ENCODE measurements around the gene ASPA.

The ASPA gene

DNA sequence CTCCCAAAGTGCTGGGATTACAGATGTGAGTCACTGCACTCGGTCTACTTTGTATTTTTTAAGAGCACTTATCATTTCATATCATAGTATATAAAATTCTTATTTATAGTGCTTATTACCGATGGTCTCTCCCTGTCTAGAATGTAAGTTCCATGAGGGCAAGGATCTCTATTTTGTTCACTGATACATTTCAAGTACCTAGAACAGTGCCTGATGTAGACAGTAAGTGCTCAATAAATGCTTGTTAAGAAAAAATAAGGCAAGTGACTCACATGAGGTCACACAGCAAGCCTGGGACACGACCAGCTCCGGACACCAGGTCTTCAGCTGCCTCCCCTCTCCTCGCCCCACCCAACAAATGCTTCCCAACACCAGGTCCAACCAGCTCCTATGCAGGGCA lies 58.0 kb downstream of the ASPA start:
- H3K36me3 ChIP-seq (ENCODE audit: control insufficient read depth, insufficient read depth, low read length), result no peaks in the 10 kb centered on the region
- WGBS, 2 experiments (ENCODE audit: insufficient coverage in 2 of 2), result 88 to 90% methylated on average over 2 to 4 of the region's 5 CpGs
- peaks cover 22% of the 10 kb centered on the region for H3K4me1 ChIP-seq (ENCODE audit: control insufficient read depth, insufficient read depth, low read length, poor library complexity, severe bottlenecking)
- no peak overlapping the region for H3K4me3 ChIP-seq (ENCODE audit: extremely low read depth, insufficient read depth, low read length, poor library complexity, severe bottlenecking)
- no peaks in the 10 kb centered on the region for H3K9me3 ChIP-seq (ENCODE audit: control insufficient read depth, low read length)
- H3K27ac ChIP-seq (ENCODE audit: low read depth, low read length, severe bottlenecking), result no peak overlapping the region

DNA sequence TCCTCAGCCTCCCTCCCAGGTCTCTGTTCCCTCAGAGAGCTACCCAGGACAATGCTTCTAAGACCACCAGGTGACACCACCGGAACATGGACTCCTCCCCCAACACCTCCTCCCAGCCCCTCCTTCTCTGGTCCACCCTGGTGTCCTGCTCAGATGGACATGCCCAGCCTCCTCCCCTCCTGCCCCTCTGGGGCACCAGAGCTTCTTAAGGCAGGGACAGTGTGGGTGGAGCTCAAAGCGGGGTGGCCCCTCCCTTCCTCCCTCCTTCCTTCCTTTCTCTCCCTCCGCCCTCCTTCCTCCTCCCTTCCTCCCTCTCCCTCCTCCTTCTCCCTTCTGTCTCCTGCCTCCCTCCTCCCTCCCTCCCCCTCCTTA lies 59.1 kb downstream of the ASPA start:
- Histone ChIP-seq H3K27ac (ENCODE audit: low read depth, low read length, severe bottlenecking) (no peak overlapping the region), H3K4me3 (ENCODE audit: extremely low read depth, insufficient read depth, low read length, poor library complexity, severe bottlenecking) (no peak overlapping the region), H3K4me1 (ENCODE audit: control insufficient read depth, insufficient read depth, low read length, poor library complexity, severe bottlenecking) (peaks cover 15% of the 10 kb centered on the region), H3K9me3 (ENCODE audit: control insufficient read depth, low read length) (no peaks in the 10 kb centered on the region), H3K36me3 (ENCODE audit: control insufficient read depth, insufficient read depth, low read length) (no peaks in the 10 kb centered on the region)
- WGBS, 2 experiments (ENCODE audit: insufficient coverage in 2 of 2), result 61 to 66% methylated on average over 2 to 3 of the region's 3 CpGs

DNA sequence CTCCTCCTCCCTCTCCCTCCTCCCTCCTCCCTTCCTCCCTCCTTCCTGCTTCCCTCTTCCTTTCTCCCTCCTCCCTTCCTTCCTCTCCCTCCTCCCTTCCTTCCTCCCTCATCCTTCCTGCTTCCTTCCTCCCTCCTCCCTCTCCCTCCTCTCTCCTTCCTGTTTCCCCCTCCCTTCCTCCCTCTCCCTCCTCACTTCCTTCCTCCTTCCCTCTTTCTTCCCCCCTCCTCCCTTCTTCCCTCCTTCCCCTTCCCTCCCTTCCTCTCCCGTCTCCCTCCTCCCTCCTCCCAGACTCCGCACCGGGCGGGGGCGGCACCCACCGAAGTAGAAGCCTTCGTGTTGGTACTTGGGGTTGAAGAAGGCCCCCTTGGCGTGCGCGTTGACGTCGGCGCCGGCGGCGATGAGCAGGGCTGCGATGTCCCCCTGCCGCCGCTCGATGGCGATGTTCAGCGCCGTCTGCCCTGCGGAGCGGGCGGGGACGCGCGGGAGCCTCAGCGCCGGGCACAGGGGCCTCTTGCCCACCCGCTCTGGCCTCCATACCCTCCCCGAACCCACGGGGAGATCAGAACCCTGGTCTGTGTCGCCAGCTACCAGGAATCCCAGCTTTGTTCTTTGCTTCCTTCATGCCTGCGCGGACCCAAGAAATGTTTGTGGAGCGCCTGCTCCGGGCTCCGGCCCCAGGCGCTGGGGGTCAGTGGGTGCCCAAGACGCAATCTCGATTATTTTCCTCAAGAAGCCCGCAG lies 59.6 kb downstream of the ASPA start:
- peak overlapping the region; percentile 16 for H3K27ac ChIP-seq (ENCODE audit: low read depth, low read length, severe bottlenecking)
- H3K4me3 ChIP-seq (ENCODE audit: extremely low read depth, insufficient read depth, low read length, poor library complexity, severe bottlenecking), result peak overlapping the region; percentile 18
- H3K4me1 ChIP-seq (ENCODE audit: control insufficient read depth, insufficient read depth, low read length, poor library complexity, severe bottlenecking), result peaks cover 10% of the 10 kb centered on the region
- WGBS, 2 experiments (ENCODE audit: insufficient coverage in 2 of 2), result 13 to 23% methylated on average over 33 of the region's 44 CpGs
- no peaks in the 10 kb centered on the region for H3K36me3 ChIP-seq (ENCODE audit: control insufficient read depth, insufficient read depth, low read length)
- no peaks in the 10 kb centered on the region for H3K9me3 ChIP-seq (ENCODE audit: control insufficient read depth, low read length)

DNA sequence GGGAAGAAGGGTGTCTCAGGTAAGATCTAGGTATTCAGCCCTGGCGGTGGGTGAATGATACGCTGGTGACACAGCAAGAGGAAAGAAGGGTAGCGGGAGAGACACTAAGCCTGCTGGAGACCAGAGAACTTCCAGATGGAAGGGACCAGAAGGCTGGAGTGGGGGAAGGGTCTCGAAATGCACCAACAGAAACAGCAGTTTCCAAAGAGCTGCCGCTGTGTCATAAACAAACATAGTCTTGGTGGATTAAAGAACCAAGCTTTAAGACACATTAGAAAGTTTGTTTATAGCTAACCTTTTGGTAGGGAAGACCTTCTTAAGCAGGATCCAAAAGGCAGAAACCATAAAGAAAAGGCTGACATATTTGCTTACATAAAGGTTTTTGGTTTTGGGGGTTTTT lies 60.9 kb downstream of the ASPA start:
- Histone ChIP-seq H3K9me3 (ENCODE audit: control insufficient read depth, low read length) (no peaks in the 10 kb centered on the region), H3K4me3 (ENCODE audit: extremely low read depth, insufficient read depth, low read length, poor library complexity, severe bottlenecking) (no peak overlapping the region), H3K4me1 (ENCODE audit: control insufficient read depth, insufficient read depth, low read length, poor library complexity, severe bottlenecking) (peaks cover 5% of the 10 kb centered on the region), H3K36me3 (ENCODE audit: control insufficient read depth, insufficient read depth, low read length) (no peaks in the 10 kb centered on the region), H3K27ac (ENCODE audit: low read depth, low read length, severe bottlenecking) (no peak overlapping the region)
- 90 to 93% methylated on average over 3 to 5 of the region's 5 CpGs for WGBS, 2 experiments (ENCODE audit: insufficient coverage in 2 of 2)

DNA sequence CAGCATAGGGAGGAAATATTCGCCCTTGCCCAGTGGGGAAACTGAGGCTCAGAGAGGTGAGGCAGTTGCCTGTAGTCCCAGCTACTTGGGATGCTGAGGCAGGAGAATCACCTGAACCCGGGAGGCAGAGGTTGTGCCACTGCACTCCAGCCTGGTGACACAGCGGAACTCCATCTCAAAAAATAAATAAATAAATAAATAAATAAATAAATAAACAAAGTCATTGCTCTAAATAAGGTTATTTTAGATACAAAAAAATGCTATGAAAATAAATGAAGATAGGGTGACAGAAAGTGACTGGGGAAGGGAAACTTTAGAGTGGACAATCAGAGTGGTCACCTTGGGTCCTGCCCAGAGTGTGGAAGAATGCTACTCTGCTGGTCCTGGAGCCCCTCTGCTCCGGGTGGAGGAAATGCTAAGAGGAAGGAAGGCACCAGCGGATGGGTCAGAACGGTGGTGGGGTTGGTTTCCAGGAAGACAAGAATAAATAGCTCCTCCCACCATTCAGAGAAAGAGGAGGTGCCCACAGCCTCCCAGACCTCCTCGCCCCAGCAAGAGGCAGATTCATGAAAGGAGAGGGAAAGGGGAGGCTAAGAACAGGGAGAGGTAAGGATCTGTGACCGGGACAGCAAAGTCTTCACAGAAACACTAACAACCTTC lies 64.2 kb downstream of the ASPA start:
- Histone ChIP-seq H3K4me1 (ENCODE audit: control insufficient read depth, insufficient read depth, low read length, poor library complexity, severe bottlenecking) (peaks cover 5% of the 10 kb centered on the region), H3K36me3 (ENCODE audit: control insufficient read depth, insufficient read depth, low read length) (no peaks in the 10 kb centered on the region), H3K9me3 (ENCODE audit: control insufficient read depth, low read length) (no peaks in the 10 kb centered on the region), H3K27ac (ENCODE audit: low read depth, low read length, severe bottlenecking) (no peak overlapping the region), H3K4me3 (ENCODE audit: extremely low read depth, insufficient read depth, low read length, poor library complexity, severe bottlenecking) (no peak overlapping the region)
- WGBS, 2 experiments (ENCODE audit: insufficient coverage in 2 of 2), result 93 to 100% methylated on average over 1 of the region's 8 CpGs

DNA sequence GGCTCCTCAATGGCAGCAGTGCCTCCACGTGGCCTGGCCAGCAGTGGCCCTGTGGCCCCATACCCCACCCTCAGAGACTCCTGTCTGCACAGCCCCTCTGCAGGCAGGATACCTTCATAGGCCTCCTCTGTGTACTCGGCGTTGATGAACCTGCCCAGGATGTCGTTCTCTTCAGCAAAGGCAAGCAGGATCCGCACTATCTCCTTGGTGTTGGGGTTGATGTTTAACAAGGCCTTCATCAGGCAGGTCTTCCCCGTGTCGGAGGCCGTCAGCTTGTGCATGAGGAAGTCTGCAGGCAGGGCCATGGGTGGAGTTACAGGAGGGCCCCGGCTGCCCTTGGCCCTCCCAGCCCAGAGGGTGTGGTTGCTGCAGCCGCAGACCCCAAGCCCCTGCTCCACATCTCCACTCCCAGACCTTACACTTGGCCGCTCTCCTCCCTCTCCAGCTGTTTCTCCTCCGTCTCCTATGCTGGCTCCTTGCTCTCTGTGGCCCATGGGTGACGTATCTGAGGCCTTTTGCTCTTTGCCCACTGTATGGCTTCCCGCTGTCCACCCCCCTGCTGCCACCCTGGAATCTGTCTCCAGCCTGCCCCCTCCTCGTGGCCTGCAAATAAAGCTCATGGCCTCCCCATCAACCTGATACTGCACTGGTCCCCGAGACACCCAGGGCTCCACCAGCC lies 66.8 kb downstream of the ASPA start:
- Histone ChIP-seq H3K36me3 (ENCODE audit: control insufficient read depth, insufficient read depth, low read length) (no peaks in the 10 kb centered on the region), H3K9me3 (ENCODE audit: control insufficient read depth, low read length) (no peaks in the 10 kb centered on the region), H3K27ac (ENCODE audit: low read depth, low read length, severe bottlenecking) (no peak overlapping the region), H3K4me3 (ENCODE audit: extremely low read depth, insufficient read depth, low read length, poor library complexity, severe bottlenecking) (no peak overlapping the region), H3K4me1 (ENCODE audit: control insufficient read depth, insufficient read depth, low read length, poor library complexity, severe bottlenecking) (no peaks in the 10 kb centered on the region)
- WGBS, 2 experiments (ENCODE audit: insufficient coverage in 2 of 2), result 92 to 93% methylated on average over 12 to 16 of the region's 16 CpGs

DNA sequence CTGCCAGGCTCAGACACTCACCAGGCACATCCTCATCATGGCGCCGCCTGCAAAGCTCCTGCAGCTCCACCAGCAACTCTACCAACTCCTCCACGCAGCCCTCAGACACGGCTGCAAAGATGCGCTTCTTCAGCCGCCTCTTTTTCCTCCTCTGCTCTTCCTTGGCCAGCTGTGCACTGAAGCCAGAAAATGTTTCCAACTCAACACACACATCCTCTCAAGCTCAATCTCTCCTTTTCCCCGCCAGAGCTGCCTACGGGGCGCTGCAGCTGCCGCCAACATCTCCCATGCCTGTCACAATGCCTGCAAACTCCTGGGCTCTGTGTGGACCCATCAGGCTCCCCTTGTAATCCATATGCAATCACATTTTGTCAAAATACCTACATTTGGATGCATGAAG lies 67.7 kb downstream of the ASPA start:
- Histone ChIP-seq H3K9me3 (ENCODE audit: control insufficient read depth, low read length) (no peaks in the 10 kb centered on the region), H3K27ac (ENCODE audit: low read depth, low read length, severe bottlenecking) (no peak overlapping the region), H3K4me3 (ENCODE audit: extremely low read depth, insufficient read depth, low read length, poor library complexity, severe bottlenecking) (no peak overlapping the region), H3K36me3 (ENCODE audit: control insufficient read depth, insufficient read depth, low read length) (no peaks in the 10 kb centered on the region), H3K4me1 (ENCODE audit: control insufficient read depth, insufficient read depth, low read length, poor library complexity, severe bottlenecking) (no peaks in the 10 kb centered on the region)
- WGBS, 2 experiments (ENCODE audit: insufficient coverage in 2 of 2), result 85 to 95% methylated on average over 6 to 10 of the region's 10 CpGs

DNA sequence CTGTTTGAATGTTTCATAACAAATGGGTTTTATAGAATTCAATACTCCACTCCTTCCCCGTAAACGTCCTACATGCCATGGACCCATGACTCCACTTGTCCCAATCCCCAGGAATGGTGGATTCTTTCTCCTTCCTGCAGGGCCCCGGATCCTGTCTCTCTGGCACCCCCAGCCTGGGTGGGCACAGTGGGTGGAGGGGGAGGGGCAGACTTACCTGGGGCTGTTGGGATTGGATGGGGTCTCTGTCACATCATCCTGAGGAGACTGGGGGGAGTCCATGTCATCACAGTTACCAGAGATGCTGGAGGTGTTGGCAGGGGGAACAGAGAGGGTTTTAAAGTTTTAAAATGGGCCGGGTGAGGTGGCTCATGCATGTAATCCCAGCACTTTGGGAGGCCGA lies 68.6 kb downstream of the ASPA start:
- H3K9me3 ChIP-seq (ENCODE audit: control insufficient read depth, low read length), result no peaks in the 10 kb centered on the region
- no peak overlapping the region for H3K4me3 ChIP-seq (ENCODE audit: extremely low read depth, insufficient read depth, low read length, poor library complexity, severe bottlenecking)
- H3K4me1 ChIP-seq (ENCODE audit: control insufficient read depth, insufficient read depth, low read length, poor library complexity, severe bottlenecking), result no peaks in the 10 kb centered on the region
- H3K27ac ChIP-seq (ENCODE audit: low read depth, low read length, severe bottlenecking), result no peak overlapping the region
- WGBS, 2 experiments (ENCODE audit: insufficient coverage in 2 of 2), result 89 to 90% methylated on average over 2 to 4 of the region's 5 CpGs
- H3K36me3 ChIP-seq (ENCODE audit: control insufficient read depth, insufficient read depth, low read length), result no peaks in the 10 kb centered on the region

DNA sequence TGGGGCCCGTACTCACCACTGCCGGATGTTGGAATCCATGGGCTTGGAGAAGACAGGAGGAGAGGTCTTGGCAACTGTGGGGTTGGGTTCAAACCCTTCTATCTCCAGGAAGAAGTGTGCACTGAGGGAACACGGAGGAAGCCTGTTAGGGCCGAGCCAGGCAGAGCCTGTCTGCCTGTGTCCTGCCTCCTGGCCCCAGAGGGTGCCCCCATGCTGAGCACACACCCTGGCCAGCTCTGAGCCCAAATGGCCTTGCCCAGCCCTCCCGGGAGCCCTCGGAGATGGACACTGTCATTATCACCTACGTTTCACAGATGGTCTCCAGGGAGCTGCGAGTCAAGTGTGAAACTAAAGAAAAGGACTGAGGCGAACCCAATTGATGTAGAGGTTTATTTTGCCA lies 69.4 kb downstream of the ASPA start:
- Histone ChIP-seq H3K4me3 (ENCODE audit: extremely low read depth, insufficient read depth, low read length, poor library complexity, severe bottlenecking) (no peak overlapping the region), H3K27ac (ENCODE audit: low read depth, low read length, severe bottlenecking) (no peak overlapping the region), H3K36me3 (ENCODE audit: control insufficient read depth, insufficient read depth, low read length) (no peaks in the 10 kb centered on the region), H3K9me3 (ENCODE audit: control insufficient read depth, low read length) (no peaks in the 10 kb centered on the region), H3K4me1 (ENCODE audit: control insufficient read depth, insufficient read depth, low read length, poor library complexity, severe bottlenecking) (no peaks in the 10 kb centered on the region)
- WGBS, 2 experiments (ENCODE audit: insufficient coverage in 2 of 2), result 71 to 81% methylated on average over 9 of the region's 9 CpGs

DNA sequence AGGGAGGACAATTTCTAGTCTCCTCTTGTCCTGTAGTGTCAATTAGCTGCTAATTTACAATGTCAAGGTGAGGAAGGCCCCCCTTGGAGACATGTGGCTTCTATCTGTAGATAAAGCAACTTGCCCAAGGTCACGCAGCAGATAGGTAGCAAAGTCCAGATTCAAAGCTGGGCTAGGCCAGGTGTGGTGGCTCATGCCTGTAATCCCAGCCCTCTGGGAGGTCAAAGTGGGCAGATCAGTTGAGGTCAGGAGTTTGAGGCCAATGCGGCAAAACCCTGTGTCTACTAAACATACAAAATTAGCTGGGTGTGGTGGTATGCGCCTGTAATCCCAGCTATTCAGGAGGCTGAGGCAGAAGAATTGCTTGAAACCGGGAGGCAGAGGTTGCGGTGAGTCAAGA lies 70.7 kb downstream of the ASPA start:
- Histone ChIP-seq H3K27ac (ENCODE audit: low read depth, low read length, severe bottlenecking) (no peak overlapping the region), H3K36me3 (ENCODE audit: control insufficient read depth, insufficient read depth, low read length) (no peaks in the 10 kb centered on the region), H3K9me3 (ENCODE audit: control insufficient read depth, low read length) (no peaks in the 10 kb centered on the region), H3K4me1 (ENCODE audit: control insufficient read depth, insufficient read depth, low read length, poor library complexity, severe bottlenecking) (no peaks in the 10 kb centered on the region), H3K4me3 (ENCODE audit: extremely low read depth, insufficient read depth, low read length, poor library complexity, severe bottlenecking) (no peak overlapping the region)
- 87 to 93% methylated on average over 2 to 4 of the region's 5 CpGs for WGBS, 2 experiments (ENCODE audit: insufficient coverage in 2 of 2)

DNA sequence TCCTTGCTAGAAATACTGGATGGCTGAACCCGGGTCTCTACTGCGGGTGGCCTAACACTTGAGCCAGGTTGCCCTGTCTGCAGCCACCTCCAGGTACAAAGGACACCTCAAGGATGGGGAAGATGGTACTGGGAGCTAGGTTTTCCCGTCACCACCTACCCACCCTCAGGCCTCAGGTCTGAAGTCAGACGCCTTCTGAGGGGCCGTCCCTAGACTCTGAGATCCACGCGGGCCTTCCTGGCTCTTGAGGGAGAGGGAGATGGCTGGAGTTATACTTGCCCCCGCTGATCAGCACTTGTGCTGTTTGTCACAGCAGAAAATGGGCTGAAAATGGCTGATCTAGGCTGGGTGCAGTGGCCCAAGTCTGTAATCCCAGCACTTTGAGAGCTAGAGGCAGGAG lies 71.2 kb downstream of the ASPA start:
- 92 to 100% methylated on average over 6 of the region's 8 CpGs for WGBS, 2 experiments (ENCODE audit: insufficient coverage in 2 of 2)
- H3K4me3 ChIP-seq (ENCODE audit: extremely low read depth, insufficient read depth, low read length, poor library complexity, severe bottlenecking), result no peak overlapping the region
- no peaks in the 10 kb centered on the region for H3K36me3 ChIP-seq (ENCODE audit: control insufficient read depth, insufficient read depth, low read length)
- H3K9me3 ChIP-seq (ENCODE audit: control insufficient read depth, low read length), result no peaks in the 10 kb centered on the region
- no peaks in the 10 kb centered on the region for H3K4me1 ChIP-seq (ENCODE audit: control insufficient read depth, insufficient read depth, low read length, poor library complexity, severe bottlenecking)
- H3K27ac ChIP-seq (ENCODE audit: low read depth, low read length, severe bottlenecking), result no peak overlapping the region

Measured in mesodermal cell (in vitro differentiated cells).